ENCODE measurements around the gene OR14A16.

DNA sequence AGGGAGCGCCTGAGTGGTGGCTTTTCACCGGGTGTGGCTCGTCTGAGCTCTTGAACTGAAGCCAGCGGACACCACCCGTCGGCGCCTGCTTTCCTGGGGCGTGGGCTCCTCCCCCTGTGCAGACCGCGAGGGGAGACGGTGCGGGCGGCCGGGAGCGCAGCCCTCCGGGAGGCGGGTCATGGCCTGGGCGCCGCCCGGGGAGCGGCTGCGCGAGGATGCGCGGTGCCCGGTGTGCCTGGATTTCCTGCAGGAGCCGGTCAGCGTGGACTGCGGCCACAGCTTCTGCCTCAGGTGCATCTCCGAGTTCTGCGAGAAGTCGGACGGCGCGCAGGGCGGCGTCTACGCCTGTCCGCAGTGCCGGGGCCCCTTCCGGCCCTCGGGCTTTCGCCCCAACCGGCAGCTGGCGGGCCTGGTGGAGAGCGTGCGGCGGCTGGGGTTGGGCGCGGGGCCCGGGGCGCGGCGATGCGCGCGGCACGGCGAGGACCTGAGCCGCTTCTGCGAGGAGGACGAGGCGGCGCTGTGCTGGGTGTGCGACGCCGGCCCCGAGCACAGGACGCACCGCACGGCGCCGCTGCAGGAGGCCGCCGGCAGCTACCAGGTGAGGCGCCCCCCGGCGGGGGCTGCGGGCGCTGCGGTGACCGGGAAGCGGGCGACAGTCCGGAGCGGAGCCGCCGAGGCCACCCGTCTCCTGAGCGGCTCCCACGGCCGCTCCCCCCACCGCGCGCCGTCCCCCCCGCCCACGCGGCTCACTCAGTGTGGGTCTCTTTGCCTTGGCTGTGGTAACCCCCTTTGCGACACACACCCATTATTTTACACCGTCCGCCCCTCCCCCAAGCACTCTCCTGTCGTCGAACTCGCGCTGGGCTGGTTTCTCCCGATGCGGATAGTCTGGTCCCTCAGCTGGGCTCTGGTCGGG lies 33.4 kb upstream of the OR14A16 start, which contains the start of gene TRIM58:
- TF ChIP-seq CTCF (IDR thresholded peaks at IDR 0.05; ENCODE audit: insufficient read depth, low read length, poor library complexity, severe bottlenecking) = no peak
- no peak for TF ChIP-seq EZH2phosphoT487 (conservative IDR thresholded peaks at IDR 0.05; ENCODE audit: low read length)

All from SU-DHL-6 (cell line).